HG02623 (cell line): ENCODE measurements around the gene MICU1.
A peak's percentile ranks its signal among the peaks of the same experiment; 100 is the strongest.
"Not testable (repeated sequence)": the region's sequence is repeated elsewhere in the genome, so short reads cannot be mapped to it uniquely, and the experiment has no call there.

Experiments used
- ATAC-seq: cut with Tn5 transposase; IDR thresholded peaks from one replicate; pipeline ENCODE4 v1.9.1; 2021; ENCODE audit warnings: moderate library complexity; ENCODE audit not compliant: unreplicated experiment

Gene MICU1

DNA sequence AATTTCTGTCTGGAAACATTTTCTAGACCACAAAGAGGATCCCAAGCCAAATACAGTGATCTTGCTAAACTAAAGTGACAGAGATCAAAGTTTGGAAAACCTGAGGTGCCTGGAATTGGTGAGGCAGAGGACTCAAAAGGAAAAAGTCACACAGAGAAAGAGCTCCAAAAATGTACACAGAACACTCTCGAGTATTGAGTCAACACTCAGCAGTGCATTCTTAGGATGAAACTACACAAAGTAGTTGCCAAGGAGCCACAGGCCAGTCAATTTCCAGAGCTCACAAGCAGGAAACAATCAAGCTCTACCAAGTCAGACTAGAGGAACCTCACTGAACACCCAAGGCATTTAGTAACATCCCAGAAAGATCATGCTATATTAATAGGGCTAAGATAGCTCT lies 61.3 kb downstream of the MICU1 start:
- ATAC-seq = no peak

DNA sequence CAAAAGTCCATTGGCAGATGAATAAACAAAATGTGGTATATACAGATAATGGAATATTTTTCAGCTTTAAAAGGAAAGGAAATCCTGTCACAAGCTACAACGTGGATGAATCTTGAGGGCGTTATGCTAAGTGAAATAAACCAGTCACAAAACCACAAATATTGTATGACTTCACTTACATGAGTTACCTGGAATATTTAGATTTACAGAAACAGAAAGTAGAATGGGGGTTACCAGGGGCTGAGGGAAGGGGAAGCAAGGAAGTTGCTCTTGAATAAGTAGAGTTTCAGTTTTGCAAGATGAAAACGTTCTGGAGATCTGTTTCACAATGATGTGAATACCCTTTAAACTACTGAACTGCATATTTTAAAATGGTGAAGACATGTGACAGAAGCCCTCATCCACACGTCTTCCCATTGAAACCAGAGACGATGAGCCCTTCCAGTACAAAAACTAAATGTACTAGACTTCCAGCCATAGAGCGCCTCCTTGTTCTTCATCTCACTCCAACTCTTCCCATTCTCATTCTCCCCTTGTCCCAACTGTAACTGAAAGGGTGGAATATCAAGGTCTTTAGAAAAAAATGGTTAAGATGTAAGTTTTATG lies 62.4 kb downstream of the MICU1 start:
- ATAC-seq = peak; percentile 48

DNA sequence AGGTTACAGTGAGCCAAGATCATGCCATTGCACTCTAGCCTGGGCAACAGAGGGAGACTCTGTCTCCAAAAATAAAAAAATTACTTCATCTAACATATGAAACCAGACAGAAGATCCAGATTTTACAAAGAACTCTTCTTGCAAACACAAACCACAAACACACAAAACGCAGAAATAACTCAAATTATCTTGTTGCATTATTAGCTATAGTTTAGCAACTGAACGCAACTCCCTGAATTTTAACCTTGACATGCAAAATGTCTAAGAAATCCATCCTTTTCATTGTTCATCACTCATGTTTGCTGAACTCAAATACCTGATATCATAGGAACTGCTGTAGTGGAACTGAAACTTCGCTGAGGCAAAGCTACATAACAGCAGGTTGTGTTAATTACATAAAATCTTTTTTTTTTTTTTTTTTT lies 64.1 kb downstream of the MICU1 start:
- ATAC-seq = no peak

- no peak for ATAC-seq
These were observed 68.5 kb downstream of the MICU1 start for GRCh38 chr10:72557362-72557761.

DNA sequence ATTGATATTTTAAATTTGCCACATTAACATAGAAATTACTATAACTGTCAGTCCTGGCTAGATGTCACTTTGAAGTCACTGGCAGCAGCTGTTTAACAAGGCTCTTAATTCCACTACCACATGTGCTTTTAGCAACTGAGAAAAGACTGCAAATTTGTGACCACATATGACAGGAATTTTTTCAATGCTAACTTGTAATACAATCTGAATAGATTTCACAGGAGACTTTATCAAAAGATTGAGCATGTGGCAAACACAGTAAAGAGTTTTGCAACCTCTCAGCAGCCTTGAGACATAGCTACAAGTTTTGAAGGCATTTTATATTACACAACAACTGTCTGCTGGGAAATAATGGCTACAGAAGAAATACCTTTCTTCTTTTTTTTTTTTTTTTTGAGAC lies 73.0 kb downstream of the MICU1 start:
- no peak for ATAC-seq

GRCh38 chr10:72550239-72550638 lies 75.6 kb downstream of the MICU1 start:
- ATAC-seq = no peak

GRCh38 chr10:72545546-72545945 lies 80.3 kb downstream of the MICU1 start:
- no peak for ATAC-seq

- ATAC-seq = not testable (repeated sequence)
These were observed 82.0 kb downstream of the MICU1 start for GRCh38 chr10:72543855-72544254.

- no peak for ATAC-seq
These were observed 83.5 kb downstream of the MICU1 start for GRCh38 chr10:72542396-72542815.

DNA sequence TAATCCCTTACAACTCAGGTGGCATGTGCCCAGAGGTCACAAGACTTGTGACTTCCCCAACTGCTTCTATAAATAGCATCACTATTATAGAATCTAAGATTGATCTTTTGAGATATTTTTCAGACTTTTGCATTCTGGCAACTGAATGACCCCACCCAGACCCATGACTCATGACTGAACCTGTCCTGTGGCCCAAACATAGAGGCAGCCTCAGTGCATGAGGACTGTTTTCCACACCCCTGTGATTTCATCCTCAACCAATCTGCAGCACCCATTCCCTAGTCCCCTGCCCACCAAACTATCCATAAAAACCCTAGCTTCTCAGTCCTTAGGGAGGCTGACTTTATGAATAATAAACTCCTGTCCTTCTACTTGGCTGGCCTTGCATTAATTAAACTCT lies 84.5 kb downstream of the MICU1 start:
- ATAC-seq = no peak

DNA sequence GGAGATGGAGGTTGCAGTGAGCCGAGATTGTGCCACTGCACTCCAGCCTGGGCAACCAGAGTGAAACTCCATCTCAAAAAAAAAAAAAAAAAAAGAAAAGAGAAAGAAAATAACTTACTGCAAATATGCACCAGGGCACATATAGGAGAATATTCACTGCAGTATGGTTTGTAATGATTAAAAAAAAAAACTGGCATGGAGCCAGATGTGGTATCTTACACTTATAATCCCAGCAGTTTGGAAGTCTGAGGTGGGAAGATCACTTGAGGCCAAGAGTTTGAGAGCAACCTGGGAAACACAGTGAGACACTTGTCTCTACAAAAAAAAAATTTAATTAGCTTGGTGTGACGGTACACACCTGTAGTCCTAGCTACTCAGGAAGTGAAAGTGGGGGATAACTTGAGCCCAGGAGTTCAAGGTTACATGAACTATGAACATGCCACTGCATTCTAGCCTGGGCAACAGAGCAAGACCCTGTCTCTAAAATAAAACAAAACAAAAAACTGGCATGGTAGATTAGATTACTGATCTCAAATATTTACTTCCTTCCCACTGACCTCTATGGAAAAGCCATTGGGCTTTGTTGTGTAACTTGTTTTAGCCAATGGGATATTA lies 85.6 kb downstream of the MICU1 start:
- no peak for ATAC-seq

DNA sequence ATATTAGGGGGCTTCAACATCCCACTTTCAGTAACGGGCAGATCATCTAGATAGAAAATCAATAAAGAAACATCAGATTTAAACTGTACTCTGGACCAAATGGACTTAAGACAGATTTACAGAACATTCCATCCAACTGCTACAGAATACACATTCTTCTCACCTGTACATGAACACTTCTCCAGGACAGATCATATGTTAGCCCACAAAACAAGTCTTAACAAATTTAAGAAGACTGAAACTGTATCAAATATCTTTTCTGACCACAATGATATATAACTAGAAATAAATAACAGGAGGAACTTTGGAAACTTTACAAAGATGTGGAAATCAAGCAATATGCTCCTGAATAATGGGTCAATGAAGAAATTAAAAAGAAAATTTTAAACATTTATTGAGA lies 86.7 kb downstream of the MICU1 start:
- no peak for ATAC-seq

DNA sequence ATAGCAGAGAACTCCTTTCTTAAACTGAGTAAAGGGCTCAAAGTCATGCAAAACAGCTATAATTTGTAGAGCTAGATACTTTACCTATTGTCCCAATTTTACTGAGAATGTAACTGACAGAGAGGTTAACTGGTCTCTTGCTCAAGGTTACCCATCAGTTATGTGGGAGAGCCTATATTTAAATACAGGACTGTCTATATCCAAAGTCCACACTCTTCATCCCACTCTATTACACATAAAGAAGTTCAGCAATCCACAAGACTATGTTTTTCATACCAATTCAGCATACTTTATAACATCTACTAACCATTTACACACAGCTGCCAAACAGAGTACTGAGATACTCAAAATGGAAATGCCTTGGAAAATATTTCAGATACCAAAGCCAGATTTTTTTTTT lies 100.2 kb downstream of the MICU1 start:
- ATAC-seq = no peak

- ATAC-seq = no peak
These were observed 100.6 kb downstream of the MICU1 start for GRCh38 chr10:72525277-72525676.

DNA sequence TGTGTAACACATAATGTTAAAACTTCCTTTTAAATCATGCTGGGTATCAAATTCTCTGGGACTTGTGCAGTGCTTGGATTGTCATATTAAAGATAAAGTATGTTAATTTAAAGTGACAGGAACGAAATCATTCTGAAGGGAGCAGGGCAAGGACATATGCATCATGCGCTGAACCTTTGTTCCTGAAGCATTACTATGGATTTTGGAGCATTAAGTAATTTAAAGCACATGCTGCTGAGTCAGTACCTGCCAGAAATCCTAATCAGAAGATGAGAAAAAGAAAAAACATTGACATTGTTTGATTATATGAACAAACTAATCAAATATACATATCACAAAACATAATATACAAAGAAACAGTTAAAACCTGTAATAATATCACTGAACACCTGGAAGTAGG lies 101.4 kb downstream of the MICU1 start:
- no peak for ATAC-seq

DNA sequence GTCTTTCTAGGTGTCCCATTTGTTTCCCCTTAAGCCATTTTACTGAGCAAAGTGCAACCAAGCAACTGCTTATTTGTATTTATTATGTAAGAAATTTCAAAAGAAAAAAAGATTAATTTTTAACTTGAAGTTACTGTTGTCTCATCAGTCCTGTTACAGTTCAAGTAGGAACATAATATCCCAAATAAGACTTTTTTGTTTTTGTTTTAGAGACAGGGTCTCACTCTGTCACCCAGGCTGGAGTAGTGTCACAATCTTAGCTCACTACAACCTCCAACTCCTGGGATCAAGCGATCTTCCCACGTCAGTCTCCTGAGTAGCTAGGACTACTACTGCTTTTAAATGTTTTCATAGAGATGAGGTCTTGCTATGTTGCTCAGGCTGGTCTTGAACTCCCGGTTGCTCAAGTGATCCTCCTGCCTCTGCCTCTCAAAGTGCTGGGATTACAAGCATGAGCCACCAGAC lies 101.9 kb downstream of the MICU1 start:
- no peak for ATAC-seq

GRCh38 chr10:72523062-72523461 lies 102.8 kb downstream of the MICU1 start:
- ATAC-seq = no peak

DNA sequence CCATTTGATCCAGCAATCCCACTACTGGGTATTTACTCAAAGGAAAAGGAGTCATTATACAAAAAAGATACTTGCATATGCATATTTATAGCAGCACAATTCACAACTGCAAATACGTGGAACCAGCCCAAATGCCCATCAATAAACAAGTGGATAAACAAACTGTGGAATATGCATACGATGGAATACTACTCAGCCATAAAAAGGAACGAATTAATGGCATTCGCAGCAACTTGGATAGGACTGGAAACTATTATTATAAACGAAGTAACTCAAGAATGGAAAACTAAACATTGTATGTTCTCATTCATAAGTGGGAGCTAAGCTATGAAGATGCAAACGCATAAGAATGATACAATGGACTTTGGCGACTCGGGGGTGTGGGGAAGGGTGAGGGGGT lies 108.6 kb downstream of the MICU1 start:
- ATAC-seq = no peak

DNA sequence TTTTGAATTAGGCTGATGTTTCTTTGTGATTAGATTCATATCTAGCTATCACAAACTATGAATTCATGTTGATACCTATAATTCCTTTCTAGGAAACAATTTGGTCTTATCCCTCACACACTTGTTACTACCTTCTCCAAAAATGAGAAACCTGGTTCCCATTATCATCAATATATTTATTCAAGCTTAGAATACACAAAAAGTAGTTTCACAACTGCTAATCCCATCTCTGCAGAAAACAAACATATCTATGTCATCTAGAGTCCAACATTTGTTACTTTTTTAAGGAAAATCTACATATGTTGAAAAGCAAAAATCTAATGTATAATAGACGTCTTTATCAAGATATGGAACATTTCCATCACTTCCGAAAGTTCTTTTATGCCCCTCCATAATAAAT lies 110.4 kb downstream of the MICU1 start:
- ATAC-seq = no peak

DNA sequence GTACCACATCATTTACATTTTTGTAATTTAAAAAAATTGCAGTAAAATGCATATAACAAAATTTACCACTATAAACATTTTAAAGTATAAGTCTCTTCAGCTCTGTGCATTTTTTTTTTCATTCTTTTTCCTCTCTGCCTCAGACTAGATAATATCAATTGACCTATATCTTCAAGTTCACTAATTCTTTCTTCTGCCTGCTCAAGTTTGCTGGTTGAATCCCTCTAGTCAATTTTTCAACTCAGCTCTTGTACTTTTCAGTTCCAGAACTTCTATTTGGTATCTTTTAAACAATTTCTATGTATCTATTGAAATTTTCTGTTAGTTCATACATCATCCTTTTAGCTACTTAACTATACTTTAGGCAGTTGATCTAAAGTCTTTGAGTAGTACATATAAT lies 112.0 kb downstream of the MICU1 start:
- ATAC-seq = no peak

DNA sequence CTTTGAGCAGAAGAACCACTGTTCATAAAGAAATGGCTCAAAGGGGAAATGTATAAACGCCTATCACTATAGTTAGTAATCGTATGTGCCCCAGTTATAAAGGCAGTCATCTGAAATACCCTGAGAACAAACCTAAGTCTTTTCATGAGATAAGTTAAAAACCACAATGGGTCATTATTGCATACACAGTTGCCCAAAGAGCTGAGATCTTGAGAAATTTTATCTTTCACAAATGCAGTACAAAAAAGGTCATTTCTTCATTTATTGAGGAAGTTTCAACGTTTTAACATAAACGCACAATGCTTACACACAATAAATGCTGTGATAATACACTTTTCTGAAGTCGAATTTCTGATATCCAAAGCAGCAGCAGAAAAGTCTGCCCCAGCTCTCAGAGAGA lies 114.4 kb downstream of the MICU1 start:
- no peak for ATAC-seq

DNA sequence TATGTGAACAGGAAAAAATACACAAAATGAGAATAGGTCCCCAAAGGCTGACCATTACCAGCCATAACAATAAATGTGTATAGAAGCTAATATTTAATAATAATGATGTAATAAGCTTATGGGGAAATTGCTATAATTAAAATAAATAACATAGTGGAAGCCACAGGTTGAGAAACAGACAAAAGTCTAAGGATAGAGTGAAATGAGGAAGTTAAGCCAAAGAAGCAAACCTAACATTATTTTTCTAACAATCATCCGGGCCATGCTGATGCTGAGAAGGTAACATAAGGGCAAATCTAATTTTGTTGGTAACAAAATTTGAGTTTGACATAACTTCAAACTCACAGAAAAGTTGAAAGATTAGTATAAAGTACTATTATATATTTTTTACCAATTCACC lies 115.9 kb downstream of the MICU1 start:
- no peak for ATAC-seq

- ATAC-seq = no peak
These were observed 116.6 kb downstream of the MICU1 start for GRCh38 chr10:72509206-72509799.
